Liver (tissue), 9 donors: ENCODE measurements around the gene BCKDHB. TPM values are rescaled to one million over a fixed set of nuclear protein-coding genes. Genes with fewer than 3 reads are reported as not detected.

Source experiments
- DNase-seq: peaks from one replicate; pipeline ENCODE4 v3.0.0-alpha.2; 2017; ENCODE audit warnings: low spot score
- H3K27ac ChIP-seq, 2 donors: one replicate each; pipeline ENCODE4 v1.7.0; 2013; ENCODE audit warnings: inconsistent platforms in 2 of 2, low read length in 2 of 2, control low read depth in 1 of 2, low read depth in 1 of 2, mild to moderate bottlenecking in 1 of 2
- H3K27me3 ChIP-seq, 4 donors: one replicate each; pipeline versions ENCODE4 v1.6.1 to v1.7.0; 2013; ENCODE audit warnings: low read length in 3 of 4, inconsistent platforms in 1 of 4, mild to moderate bottlenecking in 1 of 4, moderate library complexity in 1 of 4; ENCODE audit not compliant: control insufficient read depth in 4 of 4, insufficient read depth in 4 of 4
- H3K36me3 ChIP-seq, 4 donors: one replicate each; pipeline versions ENCODE4 v1.6.1 to v1.7.0; 2013; ENCODE audit warnings: low read length in 3 of 4, mild to moderate bottlenecking in 3 of 4, low read depth in 1 of 4, moderate library complexity in 1 of 4; ENCODE audit not compliant: control insufficient read depth in 4 of 4, insufficient read depth in 3 of 4
- H3K4me1 ChIP-seq, 4 donors: one replicate each; pipeline versions ENCODE4 v1.6.1 to v1.7.0; 2013; ENCODE audit warnings: low read length in 3 of 4, mild to moderate bottlenecking in 3 of 4, moderate library complexity in 1 of 4; ENCODE audit not compliant: control insufficient read depth in 4 of 4, insufficient read depth in 4 of 4
- H3K4me3 ChIP-seq, 3 donors: one replicate each; pipeline versions ENCODE4 v1.6.1 to v1.7.0; 2013; ENCODE audit warnings: low read length in 3 of 3, control low read depth in 1 of 3, low read depth in 1 of 3, mild to moderate bottlenecking in 1 of 3
- H3K9ac ChIP-seq, 2 donors: one replicate each; pipeline ENCODE4 v1.7.0; 2013; ENCODE audit warnings: low read length in 2 of 2, mild to moderate bottlenecking in 2 of 2, moderate library complexity in 2 of 2, control low read depth in 1 of 2, low read depth in 1 of 2
- H3K9me3 ChIP-seq, 4 donors: one replicate each; pipeline versions ENCODE4 v1.6.1 to v1.7.0; 2013; ENCODE audit warnings: low read length in 3 of 4; ENCODE audit not compliant: control insufficient read depth in 4 of 4
- EGR1 ChIP-seq, 2 donors: IDR thresholded peaks; 2 replicates each; pipeline ENCODE4 v1.6.1; 2016 to 2018; ENCODE audit warnings: antibody characterized with exemption in 2 of 2, low read depth in 2 of 2
- FOXA1 ChIP-seq: IDR thresholded peaks from 2 replicates; pipeline ENCODE4 v1.6.1; 2016; ENCODE audit warnings: antibody characterized with exemption
- FOXA2 ChIP-seq: IDR thresholded peaks from 2 replicates; pipeline ENCODE4 v1.6.1; 2016; ENCODE audit warnings: antibody characterized with exemption
- GABPA ChIP-seq, 2 donors: IDR thresholded peaks in 1 of 2; conservative IDR thresholded peaks in 1 of 2; 2 replicates each; pipeline ENCODE4 v1.6.1; 2016; ENCODE audit warnings: antibody characterized with exemption in 2 of 2, mild to moderate bottlenecking in 1 of 2, moderate library complexity in 1 of 2
- HNF4A ChIP-seq, 2 donors: conservative IDR thresholded peaks; 2 replicates each; pipeline ENCODE4 v1.6.1; 2016; ENCODE audit warnings: antibody characterized with exemption in 2 of 2, mild to moderate bottlenecking in 2 of 2
- HNF4G ChIP-seq: IDR thresholded peaks from 2 replicates; pipeline ENCODE4 v1.6.1; 2016; ENCODE audit warnings: antibody characterized with exemption
- JUND ChIP-seq, 2 donors: IDR thresholded peaks; 2 replicates each; pipeline ENCODE4 v1.6.1; 2016; ENCODE audit warnings: antibody characterized with exemption in 2 of 2
- NR2F2 ChIP-seq: IDR thresholded peaks from 2 replicates; pipeline ENCODE4 v1.6.1; 2016; ENCODE audit warnings: antibody characterized with exemption
- RAD21 ChIP-seq, 2 donors: IDR thresholded peaks; 2 replicates each; pipeline ENCODE4 v1.6.1; 2016; ENCODE audit warnings: antibody characterized with exemption in 2 of 2, mild to moderate bottlenecking in 2 of 2
- RXRA ChIP-seq, 2 donors: IDR thresholded peaks; 2 replicates each; pipeline ENCODE4 v1.6.1; 2017 to 2018; ENCODE audit warnings: antibody characterized with exemption in 2 of 2, mild to moderate bottlenecking in 1 of 2
- SP1 ChIP-seq: IDR thresholded peaks from 2 replicates; pipeline ENCODE4 v1.6.1; 2018; ENCODE audit warnings: antibody characterized with exemption, mild to moderate bottlenecking
- TAF1 ChIP-seq: conservative IDR thresholded peaks from 2 replicates; pipeline ENCODE4 v1.6.1; 2016; ENCODE audit warnings: antibody characterized with exemption, mild to moderate bottlenecking
- YY1 ChIP-seq: IDR thresholded peaks from 2 replicates; pipeline ENCODE4 v1.6.1; 2016; ENCODE audit warnings: antibody characterized with exemption, mild to moderate bottlenecking
- WGBS: extraction: QIAGEN DNeasy Blood & Tissue Kit; methylation state at CpG from one replicate; pipeline ENCODE4 v1.1.7; 2013; 5-methylcytosine and 5-hydroxymethylcytosine counted together
- polyA plus RNA-seq, 2 donors: library from polyadenylated mRNA; stranded (reverse) in 1 of 2; unstranded in 1 of 2; fragments of 200-250 nt in 1 of 2; fragments of >200 nt in 1 of 2; fragmentation: Nextera tagmentation in 1 of 2; extraction: Ambion mirVana in 1 of 2; gene quantifications; one replicate each; pipeline versions ENCODE4 v1.2.1 to v1.2.3, GENCODE V29; 2013 to 2015
- total RNA-seq, 2 donors: library from RNA; depleted of rRNA; stranded (reverse); fragments of >200 nt; gene quantifications; one replicate each; pipeline ENCODE4 v1.2.3, GENCODE V29; 2014
- TF ChIP-seq, protein P1 (sequence below): fragments of 150-350 bp; IDR thresholded peaks from 2 replicates; pipeline ENCODE4 v1.5.1; 2017; ENCODE audit warnings: improper control_type of control experiment, low read depth, low read length; ENCODE audit not compliant: missing input control
- TF ChIP-seq, protein P2 (sequence below): IDR thresholded peaks from 2 replicates; pipeline ENCODE4 v1.6.1; 2016; ENCODE audit warnings: antibody characterized with exemption
- TF ChIP-seq, protein P3 (sequence below): IDR thresholded peaks from 2 replicates; pipeline ENCODE4 v1.6.1; 2016; ENCODE audit warnings: antibody characterized with exemption
- TF ChIP-seq, protein P4 (sequence below): IDR thresholded peaks from 2 replicates; pipeline ENCODE4 v1.6.1; 2016; ENCODE audit warnings: antibody characterized with exemption, mild to moderate bottlenecking
- TF ChIP-seq, protein P5 (sequence below): IDR thresholded peaks from 2 replicates; pipeline ENCODE4 v1.6.1; 2016; ENCODE audit warnings: antibody characterized with exemption
- donor health status: healthy.
- donor health status: healthy.
- donor health status: healthy.
- donor health status: healthy.
- donor health status: healthy.

The BCKDHB gene
- total and polyA plus RNA-seq, 4 donors = 13.0 to 74.8 (median 31.6) TPM

DNA sequence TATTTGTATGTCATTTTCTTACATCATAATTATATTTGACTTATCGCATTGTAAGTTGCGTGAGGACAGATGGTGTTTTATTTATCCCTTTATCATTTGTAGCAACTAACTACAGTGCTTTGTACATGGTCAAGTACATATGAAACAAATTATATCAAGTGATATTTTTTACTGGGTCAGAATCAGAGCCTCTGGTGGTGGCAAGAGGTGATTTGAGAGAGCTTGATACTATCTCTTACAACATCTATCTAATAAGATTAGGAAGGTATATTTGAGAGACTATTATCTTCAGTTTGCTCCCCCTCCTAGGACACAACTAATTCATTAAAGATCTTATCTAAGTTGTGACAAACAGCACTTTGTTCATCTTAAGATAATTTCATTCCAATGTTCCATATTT lies 47.7 kb downstream of the BCKDHB start:
- DNase-seq = no peak
- H3K27me3 ChIP-seq = no peaks in the 10 kb centered on the region
- 98% methylated on average over 2 of the region's 2 CpGs for WGBS
- no peaks in the 10 kb centered on the region for H3K36me3 ChIP-seq
- no peaks in the 10 kb centered on the region for H3K4me1 ChIP-seq
- H3K27ac ChIP-seq = no peak overlapping the region
- H3K4me3 ChIP-seq = no peak overlapping the region
- H3K9ac ChIP-seq = no peak overlapping the region
- TF ChIP-seq, protein P1, sequence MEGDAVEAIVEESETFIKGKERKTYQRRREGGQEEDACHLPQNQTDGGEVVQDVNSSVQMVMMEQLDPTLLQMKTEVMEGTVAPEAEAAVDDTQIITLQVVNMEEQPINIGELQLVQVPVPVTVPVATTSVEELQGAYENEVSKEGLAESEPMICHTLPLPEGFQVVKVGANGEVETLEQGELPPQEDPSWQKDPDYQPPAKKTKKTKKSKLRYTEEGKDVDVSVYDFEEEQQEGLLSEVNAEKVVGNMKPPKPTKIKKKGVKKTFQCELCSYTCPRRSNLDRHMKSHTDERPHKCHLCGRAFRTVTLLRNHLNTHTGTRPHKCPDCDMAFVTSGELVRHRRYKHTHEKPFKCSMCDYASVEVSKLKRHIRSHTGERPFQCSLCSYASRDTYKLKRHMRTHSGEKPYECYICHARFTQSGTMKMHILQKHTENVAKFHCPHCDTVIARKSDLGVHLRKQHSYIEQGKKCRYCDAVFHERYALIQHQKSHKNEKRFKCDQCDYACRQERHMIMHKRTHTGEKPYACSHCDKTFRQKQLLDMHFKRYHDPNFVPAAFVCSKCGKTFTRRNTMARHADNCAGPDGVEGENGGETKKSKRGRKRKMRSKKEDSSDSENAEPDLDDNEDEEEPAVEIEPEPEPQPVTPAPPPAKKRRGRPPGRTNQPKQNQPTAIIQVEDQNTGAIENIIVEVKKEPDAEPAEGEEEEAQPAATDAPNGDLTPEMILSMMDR = no peak
- no peak for TF ChIP-seq RAD21 (IDR thresholded peaks at IDR 0.05)
- no peak for TF ChIP-seq YY1
- TF ChIP-seq TAF1 = no peak
- no peak for TF ChIP-seq FOXA2
- TF ChIP-seq, protein P2, sequence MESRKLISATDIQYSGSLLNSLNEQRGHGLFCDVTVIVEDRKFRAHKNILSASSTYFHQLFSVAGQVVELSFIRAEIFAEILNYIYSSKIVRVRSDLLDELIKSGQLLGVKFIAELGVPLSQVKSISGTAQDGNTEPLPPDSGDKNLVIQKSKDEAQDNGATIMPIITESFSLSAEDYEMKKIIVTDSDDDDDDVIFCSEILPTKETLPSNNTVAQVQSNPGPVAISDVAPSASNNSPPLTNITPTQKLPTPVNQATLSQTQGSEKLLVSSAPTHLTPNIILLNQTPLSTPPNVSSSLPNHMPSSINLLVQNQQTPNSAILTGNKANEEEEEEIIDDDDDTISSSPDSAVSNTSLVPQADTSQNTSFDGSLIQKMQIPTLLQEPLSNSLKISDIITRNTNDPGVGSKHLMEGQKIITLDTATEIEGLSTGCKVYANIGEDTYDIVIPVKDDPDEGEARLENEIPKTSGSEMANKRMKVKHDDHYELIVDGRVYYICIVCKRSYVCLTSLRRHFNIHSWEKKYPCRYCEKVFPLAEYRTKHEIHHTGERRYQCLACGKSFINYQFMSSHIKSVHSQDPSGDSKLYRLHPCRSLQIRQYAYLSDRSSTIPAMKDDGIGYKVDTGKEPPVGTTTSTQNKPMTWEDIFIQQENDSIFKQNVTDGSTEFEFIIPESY = no peak
- TF ChIP-seq, protein P3, sequence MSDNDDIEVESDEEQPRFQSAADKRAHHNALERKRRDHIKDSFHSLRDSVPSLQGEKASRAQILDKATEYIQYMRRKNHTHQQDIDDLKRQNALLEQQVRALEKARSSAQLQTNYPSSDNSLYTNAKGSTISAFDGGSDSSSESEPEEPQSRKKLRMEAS = no peak
- no peak for TF ChIP-seq EGR1 (IDR thresholded peaks at IDR 0.05; ENCODE audit: low read depth in 2 of 2)
- TF ChIP-seq GABPA (IDR thresholded peaks at IDR 0.05 in 1 of 2, conservative IDR thresholded peaks at IDR 0.05 in 1 of 2) = no peak
- TF ChIP-seq NR2F2 = no peak
- no peak for TF ChIP-seq JUND (IDR thresholded peaks at IDR 0.05)
- H3K9me3 ChIP-seq = no peaks in the 10 kb centered on the region

DNA sequence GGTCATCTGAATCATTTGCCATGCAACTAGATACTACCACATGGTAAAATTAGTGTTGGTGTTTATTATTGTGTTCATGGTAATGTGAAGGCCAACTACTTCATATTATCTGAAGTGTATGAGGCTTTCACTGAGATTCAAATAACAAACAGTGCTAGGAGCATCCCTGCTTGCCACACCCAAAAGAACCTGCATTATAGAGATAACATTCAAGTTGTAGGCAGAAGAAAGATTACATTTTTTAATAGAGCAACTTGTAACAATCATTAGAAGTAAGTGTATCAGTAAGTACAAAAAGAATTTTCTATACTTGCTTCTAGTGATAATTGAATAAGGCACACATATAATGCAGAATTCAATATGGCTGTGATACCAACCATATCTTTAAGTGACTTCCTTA lies 49.8 kb downstream of the BCKDHB start:
- no peak overlapping the region for H3K9ac ChIP-seq
- no peaks in the 10 kb centered on the region for H3K4me1 ChIP-seq
- no peaks in the 10 kb centered on the region for H3K36me3 ChIP-seq
- no peak for DNase-seq
- H3K27me3 ChIP-seq = no peaks in the 10 kb centered on the region
- H3K9me3 ChIP-seq = no peaks in the 10 kb centered on the region
- no peak overlapping the region for H3K4me3 ChIP-seq
- TF ChIP-seq, protein P2 = no peak
- TF ChIP-seq NR2F2 = no peak
- no peak for TF ChIP-seq HNF4G
- TF ChIP-seq, protein P1 = no peak
- no peak for TF ChIP-seq RAD21 (IDR thresholded peaks at IDR 0.05)
- TF ChIP-seq, protein P3 = no peak
- no peak for TF ChIP-seq FOXA2
- TF ChIP-seq HNF4A (conservative IDR thresholded peaks at IDR 0.05) = no peak
- TF ChIP-seq FOXA1 = no peak
- no peak for TF ChIP-seq YY1
- TF ChIP-seq EGR1 (IDR thresholded peaks at IDR 0.05; ENCODE audit: low read depth in 2 of 2) = no peak
- no peak for TF ChIP-seq GABPA (IDR thresholded peaks at IDR 0.05 in 1 of 2, conservative IDR thresholded peaks at IDR 0.05 in 1 of 2)
- no peak for TF ChIP-seq RXRA (IDR thresholded peaks at IDR 0.05)
- TF ChIP-seq, protein P4, sequence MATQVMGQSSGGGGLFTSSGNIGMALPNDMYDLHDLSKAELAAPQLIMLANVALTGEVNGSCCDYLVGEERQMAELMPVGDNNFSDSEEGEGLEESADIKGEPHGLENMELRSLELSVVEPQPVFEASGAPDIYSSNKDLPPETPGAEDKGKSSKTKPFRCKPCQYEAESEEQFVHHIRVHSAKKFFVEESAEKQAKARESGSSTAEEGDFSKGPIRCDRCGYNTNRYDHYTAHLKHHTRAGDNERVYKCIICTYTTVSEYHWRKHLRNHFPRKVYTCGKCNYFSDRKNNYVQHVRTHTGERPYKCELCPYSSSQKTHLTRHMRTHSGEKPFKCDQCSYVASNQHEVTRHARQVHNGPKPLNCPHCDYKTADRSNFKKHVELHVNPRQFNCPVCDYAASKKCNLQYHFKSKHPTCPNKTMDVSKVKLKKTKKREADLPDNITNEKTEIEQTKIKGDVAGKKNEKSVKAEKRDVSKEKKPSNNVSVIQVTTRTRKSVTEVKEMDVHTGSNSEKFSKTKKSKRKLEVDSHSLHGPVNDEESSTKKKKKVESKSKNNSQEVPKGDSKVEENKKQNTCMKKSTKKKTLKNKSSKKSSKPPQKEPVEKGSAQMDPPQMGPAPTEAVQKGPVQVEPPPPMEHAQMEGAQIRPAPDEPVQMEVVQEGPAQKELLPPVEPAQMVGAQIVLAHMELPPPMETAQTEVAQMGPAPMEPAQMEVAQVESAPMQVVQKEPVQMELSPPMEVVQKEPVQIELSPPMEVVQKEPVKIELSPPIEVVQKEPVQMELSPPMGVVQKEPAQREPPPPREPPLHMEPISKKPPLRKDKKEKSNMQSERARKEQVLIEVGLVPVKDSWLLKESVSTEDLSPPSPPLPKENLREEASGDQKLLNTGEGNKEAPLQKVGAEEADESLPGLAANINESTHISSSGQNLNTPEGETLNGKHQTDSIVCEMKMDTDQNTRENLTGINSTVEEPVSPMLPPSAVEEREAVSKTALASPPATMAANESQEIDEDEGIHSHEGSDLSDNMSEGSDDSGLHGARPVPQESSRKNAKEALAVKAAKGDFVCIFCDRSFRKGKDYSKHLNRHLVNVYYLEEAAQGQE = no peak
- TF ChIP-seq TAF1 = no peak
- TF ChIP-seq, protein P5, sequence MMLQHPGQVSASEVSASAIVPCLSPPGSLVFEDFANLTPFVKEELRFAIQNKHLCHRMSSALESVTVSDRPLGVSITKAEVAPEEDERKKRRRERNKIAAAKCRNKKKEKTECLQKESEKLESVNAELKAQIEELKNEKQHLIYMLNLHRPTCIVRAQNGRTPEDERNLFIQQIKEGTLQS = no peak
- no peak for TF ChIP-seq JUND (IDR thresholded peaks at IDR 0.05)
- TF ChIP-seq SP1 = no peak
- H3K27ac ChIP-seq = no peak overlapping the region
